Heart right ventricle (tissue), 16 donors: ENCODE results near the gene ATN1. TPM values are rescaled to one million over a fixed set of nuclear protein-coding genes. Genes with fewer than 3 reads are reported as not detected.

Experiments
- ATAC-seq, 8 donors: fragments of 200-7000 bp; cut with Tn5 transposase; one replicate each; pipeline ENCODE4 v1.9.1; 2020; ENCODE audit warnings: mild to moderate bottlenecking in 8 of 8, moderate library complexity in 8 of 8, moderate number of reproducible peaks in 1 of 8
- DNase-seq, 2 donors: peaks; one replicate each; pipeline ENCODE4 v3.0.0-alpha.2; 2020
- H3K27ac ChIP-seq, 10 donors: fragments of 200-600 bp; sonication (generic) in 2 of 10; one replicate each; pipeline versions ENCODE4 v1.5.0 to v1.8.0; 2020 to 2022; ENCODE audit warnings: mild to moderate bottlenecking in 3 of 10
- H3K27me3 ChIP-seq, 7 donors: fragments of 200-600 bp; one replicate each; pipeline ENCODE4 v1.8.0; 2021 to 2022; ENCODE audit warnings: mild to moderate bottlenecking in 2 of 7
- H3K36me3 ChIP-seq, 9 donors: fragments of 200-600 bp; sonication (generic) in 1 of 9; one replicate each; pipeline versions ENCODE4 v1.5.0 to v1.8.0; 2020 to 2022; ENCODE audit warnings: mild to moderate bottlenecking in 2 of 9
- H3K4me1 ChIP-seq, 9 donors: fragments of 200-600 bp; sonication (generic) in 1 of 9; one replicate each; pipeline versions ENCODE4 v1.5.0 to v1.8.0; 2020 to 2022; ENCODE audit warnings: mild to moderate bottlenecking in 4 of 9
- H3K4me3 ChIP-seq, 10 donors: fragments of 200-600 bp; sonication (generic) in 2 of 10; one replicate each; pipeline versions ENCODE4 v1.5.0 to v1.8.0; 2020 to 2022; ENCODE audit warnings: mild to moderate bottlenecking in 7 of 10, moderate library complexity in 2 of 10
- H3K9me3 ChIP-seq, 11 donors: fragments of 200-600 bp in 10 of 11; sonication (generic) in 2 of 11; one replicate each; pipeline versions ENCODE4 v1.5.0 to v1.8.0; 2013 to 2022; ENCODE audit warnings: mild to moderate bottlenecking in 2 of 11, control low read depth in 1 of 11, moderate library complexity in 1 of 11
- WGBS, 2 donors: extraction: QIAGEN DNeasy Blood & Tissue Kit; methylation state at CpG; one replicate each; pipeline ENCODE4 v1.1.7; 2013; ENCODE audit warnings: inconsistent platforms in 1 of 2; 5-methylcytosine and 5-hydroxymethylcytosine counted together
- intact Hi-C, 10 donors: fragments of 100-400 bp; cut with DNase I; formaldehyde crosslinking; loops; one replicate each; pipeline versions ENCODE4 v1.11.1 to v1.14.2; 2022
- polyA plus RNA-seq, 2 donors: library from polyadenylated mRNA; stranded (reverse); fragments of 200-250 nt; gene quantifications; one replicate each; pipeline ENCODE4 v1.2.3, GENCODE V29; 2013
- total RNA-seq, 10 donors: library from RNA; stranded (reverse); fragmentation: NEBNext Ultra II Directional in 3 of 10; extraction: Animal tissue kit (Norgen Biotek cat#: 25700) in 3 of 10; gene quantifications; one replicate each; pipeline versions ENCODE4 v1.2.1 to v1.2.4, GENCODE V29; 2021 to 2023
- TF ChIP-seq, protein P1 (sequence below), 9 donors: fragments of 200-600 bp; sonication (generic) in 2 of 9; IDR thresholded peaks; one replicate each; pipeline versions ENCODE4 v1.5.0 to v1.8.0; 2021 to 2022; ENCODE audit warnings: antibody characterized with exemption in 9 of 9, mild to moderate bottlenecking in 5 of 9, moderate library complexity in 1 of 9
- donor health status: Arrhythmogenic right ventricular cardiomyopathy.
- donor health status: ischemic (EF 13 %, LVEDD 7.1; RV severe dilation, severe dysfunction).
- donor health status: healthy with polysubstance abuse.
- donor health status: DM: no; HTN: yes; CAD: no.
- donor health status: DM: no; HTN: no; CAD: no.
- donor health status: ischemic (EF 25% LVEDD 6.9; RV normal size, moderate dysfunction).
- donor health status: ischemic (EF 25% LVEDD 5.7; RV mildly dilated, moderate dysfunction).
- donor health status: healthy.
- donor health status: DM: yes; HTN: yes; CAD: no.
- donor health status: Ischemic cardiomyopathy.
- donor health status: ischemic (EF 35%, LVEDD 5.7; RV mildly dilated, moderate dysfunction).
- donor health status: nonischemic (EF 11% LVEDD 7.7; RV severe dilation, severe dysfunction).
- donor health status: DM: yes; HTN: yes; CAD: no.
- donor health status: PGD.
- donor health status: ischemic (EF 29% LVEDD 5.4; RV normal size, mild dysfunction).
- donor health status: nonischemic (EF 23%, LVEDD 6.1; RV moderate dilation, normal function).

Gene ATN1
- total and polyA plus RNA-seq, 12 donors, result 48.7 to 96.7 (median 65.8) TPM

DNA sequence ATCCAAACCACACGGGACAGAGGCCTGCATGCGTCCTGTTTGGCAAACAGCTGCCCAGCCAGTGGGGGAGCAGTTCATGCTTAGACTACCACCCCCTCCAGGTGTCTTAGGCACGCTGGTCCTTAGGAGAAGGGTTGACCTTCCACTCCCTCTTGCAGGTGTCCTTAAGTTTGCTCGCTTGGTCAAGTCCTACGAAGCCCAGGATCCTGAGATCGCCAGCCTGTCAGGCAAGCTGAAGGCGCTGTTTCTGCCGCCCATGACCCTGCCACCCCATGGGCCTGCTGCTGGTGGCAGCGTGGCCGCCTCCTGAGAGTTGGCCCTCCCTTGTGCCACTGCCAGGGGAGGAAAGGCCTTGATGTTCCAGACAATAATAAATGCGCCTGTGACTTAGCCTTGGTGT is 17.9 kb downstream of the ATN1 start:
- TF ChIP-seq, protein P1, sequence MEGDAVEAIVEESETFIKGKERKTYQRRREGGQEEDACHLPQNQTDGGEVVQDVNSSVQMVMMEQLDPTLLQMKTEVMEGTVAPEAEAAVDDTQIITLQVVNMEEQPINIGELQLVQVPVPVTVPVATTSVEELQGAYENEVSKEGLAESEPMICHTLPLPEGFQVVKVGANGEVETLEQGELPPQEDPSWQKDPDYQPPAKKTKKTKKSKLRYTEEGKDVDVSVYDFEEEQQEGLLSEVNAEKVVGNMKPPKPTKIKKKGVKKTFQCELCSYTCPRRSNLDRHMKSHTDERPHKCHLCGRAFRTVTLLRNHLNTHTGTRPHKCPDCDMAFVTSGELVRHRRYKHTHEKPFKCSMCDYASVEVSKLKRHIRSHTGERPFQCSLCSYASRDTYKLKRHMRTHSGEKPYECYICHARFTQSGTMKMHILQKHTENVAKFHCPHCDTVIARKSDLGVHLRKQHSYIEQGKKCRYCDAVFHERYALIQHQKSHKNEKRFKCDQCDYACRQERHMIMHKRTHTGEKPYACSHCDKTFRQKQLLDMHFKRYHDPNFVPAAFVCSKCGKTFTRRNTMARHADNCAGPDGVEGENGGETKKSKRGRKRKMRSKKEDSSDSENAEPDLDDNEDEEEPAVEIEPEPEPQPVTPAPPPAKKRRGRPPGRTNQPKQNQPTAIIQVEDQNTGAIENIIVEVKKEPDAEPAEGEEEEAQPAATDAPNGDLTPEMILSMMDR (IDR thresholded peaks at IDR 0.05), result no peak
- Histone ChIP-seq H3K36me3 (peaks cover 0 to 43% (median 11%) of the 10 kb centered on the region in 9 donors), H3K9me3 (no peaks in the 10 kb centered on the region), H3K27me3 (no peaks in the 10 kb centered on the region), H3K27ac (peak overlapping the region in 6 of 10 donors; percentile 9 to 99 (median 75)), H3K4me1 (peaks cover 18 to 83% (median 43%) of the 10 kb centered on the region in 9 donors), H3K4me3 (peak overlapping the region in 5 of 10 donors; percentile 7 to 96 (median 66))
- intact Hi-C loops, result loop anchor here in 9 of 10 donors (2.0 to 10.0 kb wide), 13 partner anchors 15 to 169 kb away; partner anchors contain the start of genes C1R (in 3 of the 9), C1RL (in 1 of the 9), LPCAT3 (in 1 of the 9) and TPI1 (in 1 of the 9)
- DNase-seq, result peak in 1 of 2 donors; percentile 10
- ATAC-seq, result no peak
- WGBS, 2 donors, result 80 to 87% methylated on average over 11 of the region's 11 CpGs

DNA sequence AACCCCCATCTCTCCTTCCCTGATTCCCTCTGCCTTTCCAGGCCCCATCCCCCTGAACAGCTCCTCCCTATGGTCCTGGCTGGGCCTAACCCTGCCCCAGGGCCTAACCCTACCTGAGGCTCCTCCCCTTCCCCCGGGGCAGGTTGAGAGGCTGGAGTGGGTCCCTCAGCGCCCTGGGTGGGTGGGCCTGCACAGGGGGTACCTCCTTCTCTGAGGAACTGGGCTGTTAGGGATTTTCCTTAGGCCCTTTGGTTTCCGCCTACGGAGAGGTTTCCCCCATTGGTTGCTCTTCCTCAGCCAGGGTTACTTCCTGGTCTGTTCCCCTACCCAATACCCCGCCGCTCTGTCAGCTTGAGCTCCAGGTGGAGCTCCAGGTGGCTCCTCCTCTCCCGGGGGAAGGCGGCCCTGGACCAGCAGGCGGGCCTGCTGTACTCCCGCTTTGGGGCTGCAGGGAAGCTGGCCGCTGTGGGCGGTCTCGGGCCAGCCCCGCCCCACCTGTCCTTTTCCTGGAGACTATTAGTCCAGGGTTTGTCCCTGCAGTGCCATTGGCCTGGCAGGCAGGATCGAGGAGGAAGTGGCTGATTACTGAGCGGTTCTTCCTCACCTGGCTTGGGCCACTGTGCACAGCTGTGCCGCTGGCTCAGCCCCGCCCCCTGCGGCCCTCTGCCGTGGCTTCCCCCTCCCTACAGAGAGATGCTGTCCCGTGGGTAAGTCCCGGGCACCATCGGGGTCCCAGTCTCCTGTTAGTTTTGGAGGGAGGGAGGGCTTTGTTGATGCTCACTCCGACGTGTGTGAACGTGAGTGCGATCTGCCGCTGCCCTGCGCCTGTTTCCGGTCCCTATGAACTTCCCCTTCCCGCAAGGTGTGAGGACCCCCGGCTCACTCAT is 18.5 kb downstream of the ATN1 start:
- Histone ChIP-seq H3K4me3 (peak overlapping the region in 6 of 10 donors; percentile 7 to 45 (median 33)), H3K27me3 (no peaks in the 10 kb centered on the region), H3K4me1 (peaks cover 18 to 86% (median 40%) of the 10 kb centered on the region in 9 donors), H3K36me3 (peaks cover 0 to 36% (median 9%) of the 10 kb centered on the region in 9 donors), H3K27ac (peak overlapping the region in 6 of 10 donors; percentile 9 to 96 (median 54)), H3K9me3 (no peaks in the 10 kb centered on the region)
- TF ChIP-seq, protein P1 (IDR thresholded peaks at IDR 0.05), result no peak
- ATAC-seq, result peak in 1 of 8 donors; percentile 0
- intact Hi-C loops, result loop anchor here in 7 of 10 donors (5.0 to 10.0 kb wide), 8 partner anchors 81 to 169 kb away; partner anchors contain the start of genes C1R (in 3 of the 7), C1RL (in 1 of the 7) and TPI1 (in 1 of the 7)
- WGBS, 2 donors, result 40 to 42% methylated on average over 32 of the region's 32 CpGs
- DNase-seq, result peak in 1 of 2 donors; percentile 38

DNA sequence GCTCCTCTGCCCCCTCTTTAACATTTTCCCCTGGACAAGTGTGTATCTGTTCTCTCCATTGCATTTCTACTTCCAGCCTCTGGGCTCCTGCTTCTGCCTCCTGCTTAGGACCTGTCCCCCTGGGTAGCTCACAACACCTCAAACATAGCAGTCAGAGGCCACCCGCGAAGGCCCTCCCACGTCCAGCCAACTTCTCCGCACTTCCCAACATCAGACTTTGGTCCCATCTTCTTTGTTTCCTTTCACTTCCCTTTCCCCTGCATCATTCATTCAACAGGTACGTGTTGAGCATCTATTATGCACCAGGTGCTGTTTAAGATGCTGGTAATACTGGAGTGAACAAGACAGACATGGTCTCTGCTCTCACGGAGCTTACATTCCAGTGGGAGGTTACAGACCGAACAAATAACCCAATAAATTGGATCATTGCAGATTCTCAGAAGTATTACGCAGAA is 19.2 kb downstream of the ATN1 start:
- H3K4me3 ChIP-seq, result peak overlapping the region in 5 of 10 donors; percentile 27 to 45 (median 34)
- TF ChIP-seq, protein P1 (IDR thresholded peaks at IDR 0.05), result no peak
- intact Hi-C loops, result loop anchor here in 7 of 10 donors (5.0 to 10.0 kb wide), 8 partner anchors 82 to 168 kb away; partner anchors contain the start of genes C1R (in 3 of the 7), C1RL (in 1 of the 7) and TPI1 (in 1 of the 7)
- WGBS, 2 donors, result 75 to 78% methylated on average over 8 of the region's 8 CpGs
- DNase-seq (no peak), ATAC-seq (no peak)
- peaks cover 18 to 81% (median 33%) of the 10 kb centered on the region in 9 donors for H3K4me1 ChIP-seq
- H3K36me3 ChIP-seq, result peaks cover 0 to 30% (median 7%) of the 10 kb centered on the region in 9 donors
- peak overlapping the region in 4 of 10 donors; percentile 47 to 96 (median 75) for H3K27ac ChIP-seq
- no peaks in the 10 kb centered on the region for H3K27me3 ChIP-seq
- H3K9me3 ChIP-seq, result no peaks in the 10 kb centered on the region

DNA sequence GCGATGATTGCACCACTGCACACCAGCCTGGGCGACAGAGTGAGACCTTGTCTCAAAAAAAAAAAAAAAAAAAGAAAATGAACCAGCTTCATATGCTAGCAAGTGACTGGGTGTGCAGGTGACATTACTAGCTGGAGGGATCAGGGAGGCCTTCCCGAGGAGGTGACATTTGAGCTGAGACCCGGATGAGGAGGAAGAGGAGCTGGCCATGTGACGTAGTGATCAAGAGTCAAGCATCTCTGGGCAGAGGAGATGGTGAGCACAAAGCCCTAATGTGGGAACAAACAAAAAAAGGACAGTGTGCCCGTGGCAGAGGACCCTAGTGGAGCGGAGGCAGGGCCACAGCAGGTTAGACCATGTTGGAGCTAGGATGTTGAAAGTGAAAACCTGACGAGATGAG is 19.9 kb downstream of the ATN1 start:
- intact Hi-C loops, result loop anchor here in 7 of 10 donors (5.0 to 10.0 kb wide), 8 partner anchors 83 to 167 kb away; partner anchors contain the start of genes C1R (in 3 of the 7), C1RL (in 1 of the 7) and TPI1 (in 1 of the 7)
- DNase-seq, result peak in 1 of 2 donors; percentile 7
- WGBS, 2 donors, result 89 to 93% methylated on average over 8 of the region's 8 CpGs
- H3K9me3 ChIP-seq, result no peaks in the 10 kb centered on the region
- TF ChIP-seq, protein P1 (IDR thresholded peaks at IDR 0.05), result no peak
- peak overlapping the region in 1 of 10 donors; percentile 96 for H3K27ac ChIP-seq
- H3K4me1 ChIP-seq, result peaks cover 18 to 78% (median 29%) of the 10 kb centered on the region in 9 donors
- no peak overlapping the region for H3K4me3 ChIP-seq
- no peaks in the 10 kb centered on the region for H3K27me3 ChIP-seq
- peaks cover 0 to 24% (median 7%) of the 10 kb centered on the region in 9 donors for H3K36me3 ChIP-seq
- ATAC-seq, result no peak
